GM12872 (cell line): ENCODE results near the gene C14orf119.
A peak's percentile ranks its signal among the peaks of the same experiment; 100 is the strongest.

Experiments used
- TF ChIP-seq, protein P1 (sequence below): IDR thresholded peaks from 3 replicates; pipeline ENCODE4 v1.5.1; 2011; ENCODE audit warnings: low read depth, mild to moderate bottlenecking, low read length, moderate library complexity; ENCODE audit not compliant: insufficient read depth

Gene C14orf119

DNA sequence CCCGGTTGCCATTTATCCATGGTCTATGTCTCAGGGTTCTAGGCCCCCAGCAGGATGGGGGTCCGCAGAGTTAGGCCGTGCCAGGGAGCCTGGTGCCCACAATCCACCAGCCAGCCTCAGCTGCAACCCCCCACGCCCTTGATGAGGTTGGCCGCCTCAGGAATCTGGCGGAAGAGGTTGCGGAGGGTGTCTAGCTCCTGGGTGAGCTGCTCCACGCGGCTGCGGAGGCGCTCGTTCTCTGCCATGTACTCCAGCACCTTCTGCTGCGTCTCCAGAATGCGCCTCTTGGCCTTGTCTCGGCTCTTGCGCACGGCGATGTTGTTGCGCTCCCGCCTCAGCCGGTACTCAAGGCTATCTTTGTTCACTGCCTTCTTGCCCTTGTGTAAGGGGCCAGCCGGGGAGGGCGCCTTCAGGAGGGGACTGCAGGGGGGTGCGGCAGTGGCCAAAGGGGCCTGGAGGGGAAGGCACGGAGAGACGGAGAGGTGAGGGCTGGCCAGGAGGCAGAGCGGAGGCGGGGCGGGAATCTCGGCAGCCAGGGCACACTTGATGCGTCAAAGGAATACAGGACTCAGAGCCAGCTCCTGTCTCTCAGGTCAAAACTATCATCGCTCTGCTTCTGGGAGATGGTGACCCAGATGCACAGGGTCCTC, 22.2 kb downstream of the C14orf119 start:
- TF ChIP-seq, protein P1, sequence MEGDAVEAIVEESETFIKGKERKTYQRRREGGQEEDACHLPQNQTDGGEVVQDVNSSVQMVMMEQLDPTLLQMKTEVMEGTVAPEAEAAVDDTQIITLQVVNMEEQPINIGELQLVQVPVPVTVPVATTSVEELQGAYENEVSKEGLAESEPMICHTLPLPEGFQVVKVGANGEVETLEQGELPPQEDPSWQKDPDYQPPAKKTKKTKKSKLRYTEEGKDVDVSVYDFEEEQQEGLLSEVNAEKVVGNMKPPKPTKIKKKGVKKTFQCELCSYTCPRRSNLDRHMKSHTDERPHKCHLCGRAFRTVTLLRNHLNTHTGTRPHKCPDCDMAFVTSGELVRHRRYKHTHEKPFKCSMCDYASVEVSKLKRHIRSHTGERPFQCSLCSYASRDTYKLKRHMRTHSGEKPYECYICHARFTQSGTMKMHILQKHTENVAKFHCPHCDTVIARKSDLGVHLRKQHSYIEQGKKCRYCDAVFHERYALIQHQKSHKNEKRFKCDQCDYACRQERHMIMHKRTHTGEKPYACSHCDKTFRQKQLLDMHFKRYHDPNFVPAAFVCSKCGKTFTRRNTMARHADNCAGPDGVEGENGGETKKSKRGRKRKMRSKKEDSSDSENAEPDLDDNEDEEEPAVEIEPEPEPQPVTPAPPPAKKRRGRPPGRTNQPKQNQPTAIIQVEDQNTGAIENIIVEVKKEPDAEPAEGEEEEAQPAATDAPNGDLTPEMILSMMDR, result no peak

DNA sequence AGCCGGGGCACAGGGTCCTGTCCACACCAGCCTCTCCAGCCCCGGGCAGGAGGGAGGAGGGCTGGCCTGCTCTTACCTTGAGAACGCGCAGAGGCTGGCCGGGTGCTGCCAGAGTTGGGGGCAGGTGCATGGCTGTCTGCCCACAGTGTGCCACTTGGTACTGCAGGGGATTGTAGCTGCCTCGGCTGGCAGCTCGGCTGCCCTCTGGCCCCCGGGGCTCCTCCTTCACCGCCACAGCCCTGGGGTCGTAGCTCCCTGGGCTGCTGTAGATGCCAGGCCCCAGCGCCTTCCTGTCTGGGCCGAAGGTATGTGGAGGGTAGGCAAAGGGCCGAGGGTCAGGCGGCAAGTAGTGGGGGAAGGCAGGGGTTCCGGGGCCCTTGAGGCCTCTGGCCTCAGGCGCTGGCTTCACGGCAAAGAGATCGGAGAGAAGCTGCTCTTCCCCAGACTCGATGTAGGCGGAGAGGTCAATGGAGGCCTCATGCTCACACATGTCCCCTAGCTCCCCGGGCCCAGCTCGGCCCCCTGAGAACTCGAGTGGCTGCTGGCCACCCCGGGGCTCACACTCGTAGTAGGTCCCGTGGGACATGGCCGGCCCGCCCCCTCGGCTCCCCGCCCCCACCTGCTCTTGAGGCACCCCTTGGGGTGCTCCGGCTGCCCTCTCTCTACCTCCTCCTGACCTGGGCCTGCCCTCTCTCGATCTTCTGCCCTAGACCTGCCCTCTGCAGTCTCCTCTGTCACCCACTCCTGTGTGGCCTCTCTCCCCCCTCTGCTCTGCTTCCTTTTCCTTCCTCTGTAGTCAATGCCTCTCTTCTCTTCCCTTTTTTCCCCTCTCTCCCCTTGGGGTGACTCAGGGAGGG, 23.4 kb downstream of the C14orf119 start, which contains the start of gene CEBPE:
Gene CEBPE (minus strand): TSS at position 750 of the 857 bp plus-strand sequence. CDS start 164 bp downstream, at position 586.
- TF ChIP-seq, protein P1, result no peak

DNA sequence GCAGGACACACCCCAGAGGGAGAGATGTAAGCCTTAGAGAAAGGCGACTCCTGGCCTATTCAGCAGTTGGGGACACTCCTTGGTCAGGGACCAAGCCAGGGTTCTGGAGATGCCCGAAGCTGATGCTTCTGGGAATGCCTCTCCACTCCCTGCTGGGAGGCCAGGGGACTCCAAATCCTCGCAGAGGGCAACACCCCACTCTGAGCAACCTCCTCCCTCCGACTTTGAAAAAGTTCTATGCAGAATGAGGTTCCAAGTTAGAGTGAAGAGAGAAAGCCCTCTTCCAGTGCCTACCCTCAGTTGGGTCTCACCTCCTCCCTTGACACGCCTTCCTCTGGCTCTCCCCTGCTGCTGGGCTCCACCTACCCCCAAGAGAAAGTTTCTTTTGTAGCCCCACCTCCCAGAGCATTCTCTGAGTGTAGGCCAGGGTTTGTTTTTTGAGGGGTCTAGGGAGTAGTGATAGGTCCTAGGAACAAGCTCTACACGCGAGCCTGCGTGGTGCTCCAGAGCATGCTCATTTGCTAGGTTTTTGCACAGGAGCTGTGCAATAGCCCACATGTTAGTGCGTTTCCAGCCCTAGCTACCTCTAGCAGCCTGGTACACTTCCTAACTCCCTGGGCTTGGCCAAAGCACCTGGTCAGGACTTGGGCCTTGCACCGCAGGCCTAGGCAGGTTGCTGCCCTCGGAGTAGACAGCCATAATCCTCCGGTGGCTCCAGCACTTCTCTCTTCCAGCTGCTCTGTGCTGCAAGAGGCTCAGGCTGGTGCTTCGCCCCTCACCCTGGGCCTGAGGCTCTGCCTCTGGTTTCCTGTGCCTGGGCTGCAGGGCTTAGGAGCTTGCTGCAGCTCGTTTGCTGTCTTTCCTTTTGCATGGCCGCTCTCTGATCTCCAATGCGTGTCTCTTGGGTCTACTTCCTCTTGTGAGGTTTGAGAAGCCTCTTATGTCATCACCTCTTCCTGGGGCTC, 24.3 kb downstream of the C14orf119 start:
- TF ChIP-seq, protein P1, result no peak

DNA sequence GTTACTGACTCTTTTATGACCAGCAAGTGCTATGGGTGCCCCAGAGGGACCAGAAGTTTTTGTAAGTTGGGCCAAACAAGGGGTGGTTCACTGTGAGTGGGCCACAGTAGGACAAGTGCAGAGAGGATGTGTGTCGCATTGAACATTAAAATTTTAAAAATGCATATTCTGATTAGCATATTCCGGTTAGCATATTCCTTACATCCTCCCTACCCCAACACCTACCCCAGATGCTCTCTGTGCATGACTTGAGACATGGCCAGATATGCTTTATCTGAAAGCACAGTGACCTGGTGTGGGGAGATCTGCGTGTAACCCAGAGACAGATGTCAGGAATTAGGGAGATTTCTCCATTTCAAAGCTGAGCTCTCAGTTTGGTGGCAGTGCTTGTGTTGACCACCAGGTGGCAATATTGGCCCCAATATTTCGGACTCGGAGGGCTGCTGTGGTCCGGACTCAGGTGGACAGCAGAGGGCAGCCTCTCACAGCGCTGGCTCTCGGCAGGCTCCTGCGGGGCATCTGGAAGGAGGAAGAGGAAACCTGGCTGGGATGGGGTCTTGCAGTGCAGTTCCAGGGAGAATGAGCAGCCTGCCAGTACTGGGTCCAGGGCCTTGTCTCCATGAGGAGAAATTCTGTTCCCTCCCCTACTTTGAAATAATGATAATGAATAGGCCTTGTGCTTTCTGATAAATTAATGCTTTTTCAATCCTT, 25.4 kb downstream of the C14orf119 start:
- TF ChIP-seq, protein P1, result peak; percentile 100

DNA sequence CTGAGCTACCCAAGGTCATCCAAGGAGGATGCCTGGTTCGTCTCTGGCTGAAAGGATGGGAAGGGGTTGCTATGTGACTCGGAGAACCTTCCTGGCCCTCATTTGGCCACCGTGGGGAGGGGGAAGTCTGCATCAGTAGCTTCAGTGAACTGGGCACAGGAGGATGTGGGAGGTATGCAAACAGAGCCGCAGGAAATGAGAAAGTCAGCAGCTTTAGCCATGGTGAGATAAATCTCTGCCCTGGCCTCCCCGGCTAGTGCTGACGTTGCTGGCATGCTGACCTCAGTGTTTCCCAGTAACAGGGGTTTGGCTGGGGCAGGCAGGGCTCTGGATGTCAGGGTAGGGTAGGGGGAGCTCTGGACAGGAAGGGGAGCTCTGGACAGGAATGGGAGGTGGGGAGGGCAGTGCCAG, 26.1 kb downstream of the C14orf119 start:
- TF ChIP-seq, protein P1, result no peak

DNA sequence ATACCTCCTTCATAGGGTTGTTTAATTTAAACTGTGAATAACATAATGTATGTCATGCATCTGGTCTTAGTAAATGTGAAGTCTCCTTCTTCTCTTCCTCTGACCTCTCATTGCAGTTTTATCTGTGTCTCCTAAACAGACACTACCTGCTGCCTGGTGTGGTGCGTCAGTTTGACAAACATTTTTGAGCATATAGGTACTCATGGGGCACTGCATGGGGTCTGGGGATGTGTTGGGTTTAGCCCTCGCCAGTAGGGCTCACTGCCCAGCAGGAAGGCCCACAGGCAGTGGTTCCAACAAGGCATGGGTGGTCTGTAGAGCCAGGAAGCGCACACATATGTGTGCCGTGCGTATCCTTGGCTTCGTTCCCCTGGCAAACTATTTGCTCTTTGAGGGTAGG, 26.8 kb downstream of the C14orf119 start:
- TF ChIP-seq, protein P1, result no peak
